ENCODE measurements around the gene KREMEN1.

KREMEN1 gene

DNA sequence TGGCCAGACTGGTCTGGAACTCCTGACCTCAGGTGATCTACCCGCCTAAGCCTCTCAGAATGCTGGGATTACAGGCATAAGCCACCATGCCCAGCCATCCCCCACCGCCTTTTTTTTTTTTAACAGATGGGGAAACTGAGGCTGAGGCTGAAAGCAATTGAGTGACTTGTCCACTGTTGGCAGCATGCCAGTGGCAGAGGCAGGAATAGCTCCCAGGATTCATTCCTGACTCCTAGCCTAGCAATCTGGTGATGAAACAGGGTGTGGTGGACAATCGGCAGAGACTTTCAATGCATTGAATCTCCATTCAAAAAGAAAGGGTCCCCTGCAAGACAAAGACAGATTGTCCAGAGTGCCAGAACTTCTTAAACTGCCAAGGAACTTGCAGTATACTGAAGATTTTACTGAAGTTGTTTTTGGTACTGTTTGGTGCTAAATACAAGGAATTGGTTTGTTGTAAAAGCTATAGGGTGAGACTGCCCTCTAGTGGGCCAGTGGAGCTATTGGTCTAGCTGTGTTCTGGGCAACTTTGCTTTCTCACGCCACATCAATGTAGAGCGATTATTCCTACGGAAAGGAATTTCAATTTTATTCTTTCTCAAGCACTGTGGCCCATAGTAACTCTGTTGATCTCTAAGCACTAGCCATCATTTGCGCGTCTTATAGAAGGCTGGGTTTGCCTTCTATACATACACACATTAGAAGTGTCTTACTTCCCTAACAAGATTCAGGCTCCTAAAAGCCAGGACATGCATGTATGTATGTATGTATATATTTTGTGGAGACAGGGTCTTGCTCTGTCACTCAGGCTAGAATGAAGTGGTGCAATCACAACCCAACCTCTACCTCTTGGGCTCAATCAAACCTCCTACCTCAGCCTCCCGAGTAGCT, 32.2 kb upstream of the KREMEN1 start:
- TF ChIP-seq, protein P1, sequence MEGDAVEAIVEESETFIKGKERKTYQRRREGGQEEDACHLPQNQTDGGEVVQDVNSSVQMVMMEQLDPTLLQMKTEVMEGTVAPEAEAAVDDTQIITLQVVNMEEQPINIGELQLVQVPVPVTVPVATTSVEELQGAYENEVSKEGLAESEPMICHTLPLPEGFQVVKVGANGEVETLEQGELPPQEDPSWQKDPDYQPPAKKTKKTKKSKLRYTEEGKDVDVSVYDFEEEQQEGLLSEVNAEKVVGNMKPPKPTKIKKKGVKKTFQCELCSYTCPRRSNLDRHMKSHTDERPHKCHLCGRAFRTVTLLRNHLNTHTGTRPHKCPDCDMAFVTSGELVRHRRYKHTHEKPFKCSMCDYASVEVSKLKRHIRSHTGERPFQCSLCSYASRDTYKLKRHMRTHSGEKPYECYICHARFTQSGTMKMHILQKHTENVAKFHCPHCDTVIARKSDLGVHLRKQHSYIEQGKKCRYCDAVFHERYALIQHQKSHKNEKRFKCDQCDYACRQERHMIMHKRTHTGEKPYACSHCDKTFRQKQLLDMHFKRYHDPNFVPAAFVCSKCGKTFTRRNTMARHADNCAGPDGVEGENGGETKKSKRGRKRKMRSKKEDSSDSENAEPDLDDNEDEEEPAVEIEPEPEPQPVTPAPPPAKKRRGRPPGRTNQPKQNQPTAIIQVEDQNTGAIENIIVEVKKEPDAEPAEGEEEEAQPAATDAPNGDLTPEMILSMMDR (IDR thresholded peaks at IDR 0.05; ENCODE audit: low read depth, low read length) = peak; percentile 90
- H3K4me3 ChIP-seq (ENCODE audit: low read depth, low read length) = no peak overlapping the region

GRCh38 chr22:29041408-29041807, 31.4 kb upstream of the KREMEN1 start:
- no peak overlapping the region for H3K4me3 ChIP-seq (ENCODE audit: low read depth, low read length)
- TF ChIP-seq, protein P1 (IDR thresholded peaks at IDR 0.05; ENCODE audit: low read depth, low read length) = no peak

DNA sequence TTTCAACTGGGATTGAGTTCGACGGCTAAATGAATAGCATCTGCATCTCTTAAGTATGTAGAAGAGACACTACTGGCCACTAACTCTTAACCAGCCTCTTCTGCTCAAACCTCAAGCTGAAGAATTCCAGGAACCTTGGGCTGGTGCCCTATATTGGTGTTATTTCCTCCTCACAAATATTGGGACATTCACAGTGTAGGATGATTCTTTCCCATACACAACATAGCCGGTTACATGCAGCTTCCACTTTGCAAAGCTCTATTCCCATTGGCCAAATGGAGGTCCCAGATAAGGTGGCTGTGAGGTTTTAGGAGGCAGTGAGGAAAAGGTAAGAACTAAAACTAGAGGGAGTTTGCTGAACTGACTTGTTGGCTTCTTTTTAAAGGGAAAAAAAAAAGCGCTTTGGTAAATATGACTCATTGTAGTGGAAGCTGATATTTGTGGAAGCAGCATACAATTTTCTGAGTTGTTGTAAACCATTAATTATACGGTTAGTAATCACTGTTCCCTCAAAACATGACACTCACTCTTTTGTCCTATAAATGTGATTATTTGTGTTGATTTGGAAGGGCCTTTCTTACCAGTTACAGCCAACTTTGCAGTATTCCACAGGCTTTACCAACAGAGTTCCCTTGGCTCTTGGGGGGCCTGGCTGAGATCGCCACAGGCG, 28.8 kb upstream of the KREMEN1 start:
- peak overlapping the region; percentile 19; the same call in 1 of the 2 replicates for H3K4me3 ChIP-seq (ENCODE audit: low read depth, low read length)
- TF ChIP-seq, protein P1 (IDR thresholded peaks at IDR 0.05; ENCODE audit: low read depth, low read length) = no peak

- TF ChIP-seq, protein P1 (IDR thresholded peaks at IDR 0.05; ENCODE audit: low read depth, low read length) = no peak
- peak overlapping the region; percentile 19; the same call in 1 of the 2 replicates for H3K4me3 ChIP-seq (ENCODE audit: low read depth, low read length)
Measured at GRCh38 chr22:29044657-29045176, 28.1 kb upstream of the KREMEN1 start.

GRCh38 chr22:29048822-29049654, 23.8 kb upstream of the KREMEN1 start:
- no peak overlapping the region for H3K4me3 ChIP-seq (ENCODE audit: low read depth, low read length)

GRCh38 chr22:29049655-29050263, 23.1 kb upstream of the KREMEN1 start:
- H3K4me3 ChIP-seq (ENCODE audit: low read depth, low read length) = no peak overlapping the region
- TF ChIP-seq, protein P1 (IDR thresholded peaks at IDR 0.05; ENCODE audit: low read depth, low read length) = no peak

More at GRCh38 chr22:29048822-29049654, 23.8 kb upstream of the KREMEN1 start:
- TF ChIP-seq, protein P1 (IDR thresholded peaks at IDR 0.05; ENCODE audit: low read depth, low read length) = no peak

Measured in WI38 (cell line).